ENCODE data around the gene CHCHD3. TPM values are rescaled to one million over a fixed set of nuclear protein-coding genes. Genes with fewer than 3 reads are reported as not detected.

Gene CHCHD3
- total and polyA plus RNA-seq, 4 donors = 48.8 to 71.0 (median 58.7) TPM

DNA sequence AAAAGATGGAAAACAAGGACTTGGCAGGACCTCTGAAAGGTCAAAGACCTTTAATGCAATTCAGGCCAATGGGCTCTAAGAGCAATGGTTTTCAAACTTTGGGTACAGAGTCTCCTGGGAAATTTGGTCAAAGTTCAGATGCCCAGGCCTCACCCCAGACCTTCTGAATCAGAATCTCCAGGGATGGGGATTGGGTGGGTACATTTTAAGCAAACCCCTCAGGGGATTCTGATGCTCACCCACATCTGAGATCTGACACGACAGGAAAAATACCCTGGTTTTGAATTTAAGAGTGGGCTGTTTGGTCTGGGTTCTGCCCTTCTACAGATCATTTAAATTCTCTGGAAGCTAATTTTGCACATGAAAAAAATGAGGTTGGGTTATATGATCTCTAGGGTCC is 290.9 kb downstream of the CHCHD3 start:
- no peak for DNase-seq (ENCODE audit: low read depth in 4 of 6, low spot score in 6 of 6)
- H3K4me3 ChIP-seq (ENCODE audit: low read depth, low read length) = no peak overlapping the region
- no peak overlapping the region for H3K27ac ChIP-seq (ENCODE audit: low read depth, low read length)
- H3K9me3 ChIP-seq (ENCODE audit: control insufficient read depth, insufficient read depth, low read length) = no peaks in the 10 kb centered on the region
- H3K4me1 ChIP-seq (ENCODE audit: control insufficient read depth, insufficient read depth, low read length) = no peaks in the 10 kb centered on the region
- no peaks in the 10 kb centered on the region for H3K27me3 ChIP-seq (ENCODE audit: control insufficient read depth, insufficient read depth, low read length)
- H3K36me3 ChIP-seq (ENCODE audit: control insufficient read depth, insufficient read depth, low read length) = no peaks in the 10 kb centered on the region
- WGBS (ENCODE audit: insufficient coverage) = no CpG with 5 or more reads among the region's 1 CpG

DNA sequence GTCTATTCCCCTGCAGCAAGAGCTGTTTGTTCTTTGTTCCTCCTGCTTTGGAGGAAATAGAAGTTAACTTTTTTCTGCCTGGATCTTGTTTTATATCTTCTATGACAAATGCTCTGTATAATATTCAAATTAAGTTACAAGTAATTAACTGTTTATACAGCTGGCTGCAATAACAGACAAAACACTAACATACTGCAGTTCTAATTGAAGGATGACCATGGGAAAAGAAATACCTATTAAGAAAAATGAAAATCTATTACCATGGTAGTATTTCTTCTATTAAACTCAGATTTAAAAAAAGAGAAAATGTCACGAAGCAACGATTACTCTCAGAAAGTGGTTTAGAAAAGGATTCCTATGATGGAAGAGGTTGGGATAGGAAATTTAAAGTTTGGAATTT is 291.8 kb downstream of the CHCHD3 start:
- Histone ChIP-seq H3K4me1 (ENCODE audit: control insufficient read depth, insufficient read depth, low read length) (no peaks in the 10 kb centered on the region), H3K36me3 (ENCODE audit: control insufficient read depth, insufficient read depth, low read length) (no peaks in the 10 kb centered on the region), H3K4me3 (ENCODE audit: low read depth, low read length) (no peak overlapping the region), H3K27ac (ENCODE audit: low read depth, low read length) (no peak overlapping the region), H3K9me3 (ENCODE audit: control insufficient read depth, insufficient read depth, low read length) (no peaks in the 10 kb centered on the region), H3K27me3 (ENCODE audit: control insufficient read depth, insufficient read depth, low read length) (no peaks in the 10 kb centered on the region)
- DNase-seq (ENCODE audit: low read depth in 4 of 6, low spot score in 6 of 6) = peak in 1 of 6 donors; percentile 54
- WGBS (ENCODE audit: insufficient coverage) = no CpG with 5 or more reads among the region's 2 CpGs

DNA sequence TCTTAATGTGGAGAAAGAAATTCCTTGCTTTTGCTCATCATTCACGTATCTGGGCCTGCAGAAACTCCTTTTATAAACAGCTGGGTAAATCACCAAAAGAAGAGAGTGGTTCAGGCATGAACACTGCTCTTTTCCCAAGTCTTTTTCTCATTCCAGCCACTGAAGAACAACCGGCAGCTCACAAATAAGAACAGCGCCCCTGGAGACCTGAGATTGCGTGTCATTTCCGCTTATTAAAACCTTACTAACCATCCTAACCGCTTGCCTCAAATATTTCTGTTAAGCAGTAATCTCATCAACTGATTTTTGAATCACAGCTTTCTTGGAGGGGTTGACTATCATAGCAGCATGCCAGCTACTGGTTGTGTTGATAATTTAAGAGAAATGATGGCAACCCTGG is 292.6 kb downstream of the CHCHD3 start:
- H3K27ac ChIP-seq (ENCODE audit: low read depth, low read length) = no peak overlapping the region
- no peaks in the 10 kb centered on the region for H3K4me1 ChIP-seq (ENCODE audit: control insufficient read depth, insufficient read depth, low read length)
- 65% methylated on average over 4 of the region's 6 CpGs for WGBS (ENCODE audit: insufficient coverage)
- no peaks in the 10 kb centered on the region for H3K36me3 ChIP-seq (ENCODE audit: control insufficient read depth, insufficient read depth, low read length)
- no peaks in the 10 kb centered on the region for H3K27me3 ChIP-seq (ENCODE audit: control insufficient read depth, insufficient read depth, low read length)
- no peaks in the 10 kb centered on the region for H3K9me3 ChIP-seq (ENCODE audit: control insufficient read depth, insufficient read depth, low read length)
- H3K4me3 ChIP-seq (ENCODE audit: low read depth, low read length) = no peak overlapping the region
- DNase-seq (ENCODE audit: low read depth in 4 of 6, low spot score in 6 of 6) = peak in 1 of 6 donors; percentile 69

DNA sequence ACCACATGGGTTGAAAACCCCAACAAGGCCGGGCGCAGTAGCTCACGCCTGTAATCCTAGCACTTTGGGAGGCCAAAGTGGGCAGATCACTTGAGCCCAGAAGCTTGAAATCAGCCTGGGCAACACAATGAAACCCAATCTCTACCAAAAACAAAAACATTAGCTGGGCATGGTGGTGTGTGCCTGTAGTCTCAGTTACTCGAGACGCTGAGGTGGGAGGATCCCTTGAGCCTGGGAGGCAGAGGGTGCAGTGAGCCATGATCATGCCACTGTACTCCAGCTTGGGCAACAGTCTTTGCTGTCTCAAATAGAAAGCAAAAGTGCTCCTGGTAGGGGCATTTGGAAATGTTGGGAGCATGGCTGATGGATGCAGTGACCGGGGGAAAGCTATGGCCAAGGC is 296.0 kb downstream of the CHCHD3 start:
- WGBS (ENCODE audit: insufficient coverage) = 96% methylated on average over 6 of the region's 6 CpGs

DNA sequence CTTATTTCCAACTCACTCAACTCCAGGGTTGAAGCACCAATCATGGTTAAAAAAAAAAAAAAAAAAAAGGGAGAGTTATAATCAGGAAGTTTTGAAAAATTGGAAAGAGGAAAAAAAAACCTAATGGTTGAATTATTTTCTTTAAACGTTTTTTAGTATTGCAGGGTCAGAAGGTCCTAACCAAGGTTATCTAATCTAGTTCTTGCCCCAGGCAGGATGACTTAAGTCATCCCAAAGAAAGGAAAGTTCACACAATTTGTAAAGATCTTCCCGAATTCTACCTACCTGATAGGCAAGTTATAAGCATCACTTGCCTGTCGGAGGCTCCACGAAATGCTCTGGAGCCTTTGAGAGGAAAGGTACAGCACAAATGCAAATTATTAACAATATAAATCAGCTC is 297.5 kb downstream of the CHCHD3 start:
- peaks cover 9% of the 10 kb centered on the region for H3K4me1 ChIP-seq (ENCODE audit: control insufficient read depth, insufficient read depth, low read length)
- 83% methylated on average over 1 of the region's 4 CpGs for WGBS (ENCODE audit: insufficient coverage)

More for the DNA sequence above, 296.0 kb downstream of the CHCHD3 start:
- H3K4me3 ChIP-seq (ENCODE audit: low read depth, low read length) = no peak overlapping the region
- no peaks in the 10 kb centered on the region for H3K9me3 ChIP-seq (ENCODE audit: control insufficient read depth, insufficient read depth, low read length)
- no peaks in the 10 kb centered on the region for H3K36me3 ChIP-seq (ENCODE audit: control insufficient read depth, insufficient read depth, low read length)
- DNase-seq (ENCODE audit: low read depth in 4 of 6, low spot score in 6 of 6) = no peak
- no peak overlapping the region for H3K27ac ChIP-seq (ENCODE audit: low read depth, low read length)
- H3K27me3 ChIP-seq (ENCODE audit: control insufficient read depth, insufficient read depth, low read length) = no peaks in the 10 kb centered on the region
- peaks cover 5% of the 10 kb centered on the region for H3K4me1 ChIP-seq (ENCODE audit: control insufficient read depth, insufficient read depth, low read length)

DNA sequence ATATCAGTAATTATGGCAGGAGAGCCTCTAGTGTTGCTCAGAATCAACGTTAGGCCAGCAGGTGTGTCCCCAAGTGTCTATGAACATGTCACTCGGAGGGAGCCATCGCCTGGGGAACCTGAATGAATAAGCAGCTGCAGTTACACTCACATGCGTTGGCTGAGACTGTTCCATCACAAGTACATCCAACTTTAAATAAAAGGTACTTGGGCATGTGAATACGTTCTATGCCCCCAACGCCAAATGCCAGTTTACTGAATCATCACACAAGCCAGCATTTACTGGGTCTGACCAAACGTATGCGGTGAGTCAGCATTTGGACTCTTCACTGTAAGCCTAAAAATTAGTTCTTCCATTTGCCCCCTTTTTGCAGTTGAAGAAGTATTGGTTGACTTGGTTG is 298.1 kb downstream of the CHCHD3 start:
- 63% methylated on average over 4 of the region's 8 CpGs for WGBS (ENCODE audit: insufficient coverage)
- H3K36me3 ChIP-seq (ENCODE audit: control insufficient read depth, insufficient read depth, low read length) = no peaks in the 10 kb centered on the region
- no peak for DNase-seq (ENCODE audit: low read depth in 4 of 6, low spot score in 6 of 6)
- no peak overlapping the region for H3K27ac ChIP-seq (ENCODE audit: low read depth, low read length)
- no peak overlapping the region for H3K4me3 ChIP-seq (ENCODE audit: low read depth, low read length)
- peaks cover 9% of the 10 kb centered on the region for H3K4me1 ChIP-seq (ENCODE audit: control insufficient read depth, insufficient read depth, low read length)
- H3K27me3 ChIP-seq (ENCODE audit: control insufficient read depth, insufficient read depth, low read length) = no peaks in the 10 kb centered on the region
- H3K9me3 ChIP-seq (ENCODE audit: control insufficient read depth, insufficient read depth, low read length) = no peaks in the 10 kb centered on the region

More for the DNA sequence above, 297.5 kb downstream of the CHCHD3 start:
- no peaks in the 10 kb centered on the region for H3K9me3 ChIP-seq (ENCODE audit: control insufficient read depth, insufficient read depth, low read length)
- H3K27me3 ChIP-seq (ENCODE audit: control insufficient read depth, insufficient read depth, low read length) = no peaks in the 10 kb centered on the region
- H3K27ac ChIP-seq (ENCODE audit: low read depth, low read length) = no peak overlapping the region
- no peaks in the 10 kb centered on the region for H3K36me3 ChIP-seq (ENCODE audit: control insufficient read depth, insufficient read depth, low read length)
- DNase-seq (ENCODE audit: low read depth in 4 of 6, low spot score in 6 of 6) = no peak
- H3K4me3 ChIP-seq (ENCODE audit: low read depth, low read length) = no peak overlapping the region

DNA sequence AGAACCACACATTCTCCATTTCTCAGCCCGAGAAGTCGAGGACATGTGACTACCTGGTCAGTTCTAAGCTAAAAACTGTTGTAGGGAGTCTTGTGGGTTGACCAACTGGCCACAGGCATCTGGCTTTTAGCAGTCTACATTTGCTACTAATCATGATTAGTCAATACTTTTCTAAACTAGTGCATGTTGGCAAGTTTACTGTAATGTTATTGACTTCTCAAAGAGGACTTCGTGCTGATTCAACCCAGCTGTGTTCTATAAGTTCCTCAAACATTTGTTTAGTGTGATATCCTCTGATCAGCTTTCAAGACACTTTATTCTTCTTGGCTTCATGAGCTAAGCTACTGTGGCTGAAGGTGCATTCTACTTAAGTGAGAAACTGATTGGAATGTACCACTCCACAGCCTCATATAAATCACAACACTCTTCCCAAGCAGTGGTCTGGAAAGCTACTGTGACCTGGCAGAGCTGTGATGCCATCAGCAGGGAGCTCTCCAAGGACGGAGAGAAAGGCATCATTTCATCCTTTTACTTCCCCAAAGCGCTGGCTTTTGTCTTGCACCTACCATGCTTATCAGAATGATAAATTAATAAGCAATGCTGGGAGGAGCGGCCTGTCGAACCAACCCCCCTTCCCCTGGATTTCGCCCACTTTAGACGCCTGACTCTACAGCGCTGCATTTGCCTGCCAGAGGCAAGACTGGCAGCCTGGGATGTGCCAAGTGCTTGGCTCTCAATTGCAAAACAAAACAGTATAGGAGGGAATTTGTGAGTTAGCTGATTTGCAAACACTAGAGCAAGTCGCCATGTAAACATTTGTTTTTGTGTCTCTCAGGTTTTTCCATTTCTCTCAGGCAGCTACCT is 298.9 kb downstream of the CHCHD3 start:
- peak in 3 of 6 donors; percentile 20 to 65 (median 43) for DNase-seq (ENCODE audit: low read depth in 4 of 6, low spot score in 6 of 6)
- no peaks in the 10 kb centered on the region for H3K9me3 ChIP-seq (ENCODE audit: control insufficient read depth, insufficient read depth, low read length)

DNA sequence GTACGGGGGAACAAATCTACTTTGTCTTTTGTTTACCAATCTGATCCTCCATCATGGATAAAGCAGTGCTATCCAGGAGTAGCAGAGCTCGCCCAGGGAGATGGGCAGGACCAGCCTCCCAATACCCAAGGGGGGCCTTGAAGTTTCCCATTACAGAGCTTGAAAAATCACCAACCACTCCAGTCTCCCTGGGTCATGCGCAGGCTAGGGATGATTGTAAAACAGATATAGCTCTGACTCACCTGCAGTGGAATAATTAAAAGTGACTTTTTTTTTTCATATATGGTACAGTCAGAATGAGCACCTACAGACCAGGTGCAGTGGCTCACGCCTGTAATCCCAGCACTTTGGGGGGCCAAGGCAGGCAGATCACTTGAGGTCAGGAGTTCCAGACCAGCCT is 301.1 kb downstream of the CHCHD3 start:
- no peaks in the 10 kb centered on the region for H3K9me3 ChIP-seq (ENCODE audit: control insufficient read depth, insufficient read depth, low read length)
- peaks cover 9% of the 10 kb centered on the region for H3K4me1 ChIP-seq (ENCODE audit: control insufficient read depth, insufficient read depth, low read length)
- H3K27me3 ChIP-seq (ENCODE audit: control insufficient read depth, insufficient read depth, low read length) = no peaks in the 10 kb centered on the region
- DNase-seq (ENCODE audit: low read depth in 4 of 6, low spot score in 6 of 6) = no peak
- H3K27ac ChIP-seq (ENCODE audit: low read depth, low read length) = no peak overlapping the region
- no peak overlapping the region for H3K4me3 ChIP-seq (ENCODE audit: low read depth, low read length)
- WGBS (ENCODE audit: insufficient coverage) = no CpG with 5 or more reads among the region's 4 CpGs
- no peaks in the 10 kb centered on the region for H3K36me3 ChIP-seq (ENCODE audit: control insufficient read depth, insufficient read depth, low read length)

More for the DNA sequence above, 298.9 kb downstream of the CHCHD3 start:
- Histone ChIP-seq H3K27ac (ENCODE audit: low read depth, low read length) (no peak overlapping the region), H3K4me3 (ENCODE audit: low read depth, low read length) (no peak overlapping the region), H3K4me1 (ENCODE audit: control insufficient read depth, insufficient read depth, low read length) (peaks cover 9% of the 10 kb centered on the region), H3K27me3 (ENCODE audit: control insufficient read depth, insufficient read depth, low read length) (no peaks in the 10 kb centered on the region), H3K36me3 (ENCODE audit: control insufficient read depth, insufficient read depth, low read length) (no peaks in the 10 kb centered on the region)
- WGBS (ENCODE audit: insufficient coverage) = no CpG with 5 or more reads among the region's 11 CpGs

DNA sequence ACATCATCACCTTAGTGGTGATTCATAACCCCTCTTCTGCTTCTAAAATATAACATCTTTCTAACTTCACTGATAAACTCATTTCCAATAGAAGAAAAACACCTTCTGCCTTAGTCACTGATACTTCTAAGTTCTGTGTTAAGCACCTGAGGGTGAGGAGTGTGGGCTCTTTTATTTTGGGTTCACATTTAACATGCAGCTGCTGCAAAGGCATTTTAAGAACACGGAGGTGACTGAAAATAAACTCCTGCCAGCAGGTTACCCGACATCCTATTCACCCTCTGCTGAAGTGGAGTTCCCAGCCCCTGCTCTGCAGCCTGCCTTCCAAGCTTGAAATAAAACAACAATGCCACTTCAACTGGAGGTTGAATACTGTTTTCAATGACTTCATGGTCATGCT is 302.7 kb downstream of the CHCHD3 start:
- H3K27me3 ChIP-seq (ENCODE audit: control insufficient read depth, insufficient read depth, low read length) = no peaks in the 10 kb centered on the region
- no peaks in the 10 kb centered on the region for H3K9me3 ChIP-seq (ENCODE audit: control insufficient read depth, insufficient read depth, low read length)
- WGBS (ENCODE audit: insufficient coverage) = 40% methylated on average over 2 of the region's 2 CpGs
- H3K27ac ChIP-seq (ENCODE audit: low read depth, low read length) = no peak overlapping the region
- H3K4me3 ChIP-seq (ENCODE audit: low read depth, low read length) = no peak overlapping the region
- peaks cover 9% of the 10 kb centered on the region for H3K4me1 ChIP-seq (ENCODE audit: control insufficient read depth, insufficient read depth, low read length)
- no peak for DNase-seq (ENCODE audit: low read depth in 4 of 6, low spot score in 6 of 6)
- H3K36me3 ChIP-seq (ENCODE audit: control insufficient read depth, insufficient read depth, low read length) = no peaks in the 10 kb centered on the region

DNA sequence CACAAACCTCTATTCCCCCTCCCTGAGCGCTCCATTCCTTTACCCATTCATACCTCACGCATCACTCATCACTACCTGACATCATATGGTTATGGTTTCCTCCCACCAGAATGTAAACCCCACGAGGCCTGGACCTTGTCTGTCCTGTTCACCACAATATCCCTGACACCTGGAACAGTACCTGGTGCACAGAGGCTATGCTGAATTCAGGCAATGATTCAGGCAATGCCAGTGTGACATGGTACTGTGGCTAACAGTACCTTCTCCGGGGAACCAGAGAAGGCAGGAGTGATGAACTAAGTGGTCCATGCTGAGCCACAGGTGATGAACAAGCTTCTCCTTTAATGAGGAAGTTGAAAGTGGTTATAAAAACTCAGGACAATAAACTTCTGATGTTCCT is 303.1 kb downstream of the CHCHD3 start:
- no peaks in the 10 kb centered on the region for H3K9me3 ChIP-seq (ENCODE audit: control insufficient read depth, insufficient read depth, low read length)
- H3K27ac ChIP-seq (ENCODE audit: low read depth, low read length) = no peak overlapping the region
- H3K4me3 ChIP-seq (ENCODE audit: low read depth, low read length) = no peak overlapping the region
- H3K4me1 ChIP-seq (ENCODE audit: control insufficient read depth, insufficient read depth, low read length) = peaks cover 9% of the 10 kb centered on the region
- no peaks in the 10 kb centered on the region for H3K27me3 ChIP-seq (ENCODE audit: control insufficient read depth, insufficient read depth, low read length)
- no peaks in the 10 kb centered on the region for H3K36me3 ChIP-seq (ENCODE audit: control insufficient read depth, insufficient read depth, low read length)
- 93% methylated on average over 3 of the region's 4 CpGs for WGBS (ENCODE audit: insufficient coverage)
- DNase-seq (ENCODE audit: low read depth in 4 of 6, low spot score in 6 of 6) = no peak

All from spinal cord (tissue), 10 donors.